Peyer's patch (tissue), 4 donors: ENCODE measurements around the gene FOXO6. TPM values are rescaled to one million over a fixed set of nuclear protein-coding genes. Genes with fewer than 3 reads are reported as not detected.
A peak's percentile ranks its signal among the peaks of the same experiment; 100 is the strongest.

Experiments used
- DNase-seq, 3 donors: peaks; one replicate each; pipeline ENCODE4 v3.0.0-alpha.2; 2017 to 2019
- H3K27ac ChIP-seq, 4 donors: fragments of 200-600 bp; sonication (generic); one replicate each; pipeline ENCODE4 v1.5.1; 2016 to 2019
- H3K27me3 ChIP-seq, 2 donors: fragments of 200-600 bp; sonication (generic); one replicate each; pipeline ENCODE4 v1.5.1; 2019
- H3K36me3 ChIP-seq, 3 donors: fragments of 200-600 bp; sonication (generic); one replicate each; pipeline ENCODE4 v1.5.1; 2016 to 2019
- H3K4me1 ChIP-seq, 4 donors: fragments of 200-600 bp; sonication (generic); one replicate each; pipeline ENCODE4 v1.5.1; 2016 to 2019
- H3K4me3 ChIP-seq, 4 donors: fragments of 200-600 bp; sonication (generic); 1 replicate in 3 of 4; 2 replicates in 1 of 4; pipeline ENCODE4 v1.5.1; 2016 to 2019; ENCODE audit warnings: mild to moderate bottlenecking in 1 of 4
- H3K9me3 ChIP-seq, 4 donors: fragments of 200-600 bp; sonication (generic); one replicate each; pipeline ENCODE4 v1.5.1; 2016 to 2019; ENCODE audit warnings: mild to moderate bottlenecking in 1 of 4
- POLR2A ChIP-seq, 2 donors: fragments of 450-650 bp; IDR thresholded peaks; one replicate each; pipeline ENCODE4 v1.5.1; 2017; ENCODE audit warnings: antibody characterized with exemption in 2 of 2, mild to moderate bottlenecking in 2 of 2, moderate library complexity in 2 of 2
- total RNA-seq, 4 donors: library from RNA; depleted of rRNA; stranded (reverse); fragments of >200 nt; gene quantifications; one replicate each; pipeline ENCODE4 v1.1.0, GENCODE V29; 2016
- TF ChIP-seq, protein P1 (sequence below), 6 experiments: fragments of 450-650 bp in 4 of 6; fragments of 200-600 bp in 2 of 6; sonication (generic) in 1 of 6; IDR thresholded peaks; one replicate each; pipeline ENCODE4 v1.5.1; 2017 to 2019; ENCODE audit warnings: antibody characterized with exemption in 6 of 6, mild to moderate bottlenecking in 3 of 6, moderate library complexity in 1 of 6

The FOXO6 gene
- total RNA-seq, 4 donors from 2014 or later: 0.53 to 1.1 TPM; not detected in 2

DNA sequence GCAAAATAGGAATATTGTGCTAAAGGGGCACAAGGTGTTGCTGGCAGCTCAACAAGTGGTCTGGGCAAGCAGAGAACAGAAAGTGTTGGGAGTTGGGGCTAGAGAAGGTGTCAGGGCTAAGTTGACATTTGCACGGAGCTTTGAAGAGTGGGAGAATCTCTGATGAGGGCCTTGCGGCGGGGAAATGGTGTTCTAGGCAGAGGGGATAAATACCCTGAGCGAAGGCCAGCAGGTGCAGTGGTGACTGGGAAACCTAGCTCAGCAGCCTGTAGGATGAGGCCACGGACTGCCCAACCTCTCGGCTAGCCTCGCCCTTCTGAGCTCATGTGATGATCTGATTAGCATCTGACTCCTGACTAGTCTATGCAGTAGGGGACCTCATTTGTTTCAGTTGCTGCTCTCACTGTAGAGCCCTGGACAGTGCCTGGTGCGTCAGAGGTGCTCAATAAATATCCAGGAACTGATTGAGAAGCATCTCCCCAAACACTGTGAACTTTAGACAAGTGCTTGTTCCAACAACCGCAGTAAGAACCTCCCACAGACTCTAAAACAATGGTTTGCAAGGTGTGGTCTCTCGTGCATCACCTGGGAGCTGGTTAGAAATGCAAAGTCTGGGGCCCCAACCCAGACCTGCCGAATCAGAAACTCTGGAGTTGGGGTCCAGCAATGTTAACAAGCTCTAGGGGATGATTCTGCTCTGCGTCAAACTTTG, 1.0 kb upstream of the FOXO6 start:
- DNase-seq: peak in 2 of 3 donors; percentile 51 to 57

DNA sequence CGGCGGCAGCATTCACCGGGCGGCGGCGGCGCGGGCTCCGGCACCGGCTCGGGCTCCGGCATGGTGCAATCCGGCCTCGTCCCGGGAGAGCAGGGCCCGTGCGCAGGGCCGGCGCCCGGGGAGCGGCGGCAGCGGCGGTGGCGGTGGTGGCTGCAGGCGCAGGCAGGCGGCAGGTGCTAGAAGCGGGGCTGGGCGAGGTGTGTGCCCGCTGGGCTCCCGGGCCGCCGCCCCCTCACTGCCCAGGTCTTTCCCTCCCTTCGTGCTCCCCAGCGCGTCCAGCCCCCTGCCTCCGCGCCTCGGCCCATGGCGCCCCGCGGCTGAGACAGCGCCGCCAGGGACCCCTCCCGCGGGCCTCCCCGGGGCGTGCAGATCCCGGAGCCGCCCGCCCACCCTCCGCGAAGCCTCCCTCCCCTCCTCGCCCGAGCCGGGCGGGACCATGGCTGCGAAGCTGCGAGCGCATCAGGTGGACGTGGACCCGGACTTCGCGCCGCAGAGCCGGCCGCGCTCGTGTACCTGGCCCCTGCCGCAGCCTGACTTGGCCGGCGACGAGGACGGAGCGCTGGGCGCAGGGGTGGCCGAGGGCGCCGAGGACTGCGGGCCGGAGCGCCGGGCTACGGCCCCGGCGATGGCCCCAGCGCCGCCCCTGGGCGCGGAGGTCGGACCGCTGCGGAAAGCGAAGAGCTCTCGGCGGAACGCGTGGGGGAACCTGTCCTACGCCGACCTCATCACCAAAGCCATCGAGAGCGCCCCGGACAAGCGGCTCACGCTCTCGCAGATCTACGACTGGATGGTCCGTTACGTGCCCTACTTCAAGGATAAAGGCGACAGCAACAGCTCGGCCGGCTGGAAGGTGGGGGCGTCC, 492 bp downstream of the FOXO6 start:
- peaks cover 0 to 4% of the 10 kb centered on the region in 2 donors for H3K27me3 ChIP-seq
- peaks cover 4 to 57% (median 17%) of the 10 kb centered on the region in 4 donors for H3K4me1 ChIP-seq
- no peaks in the 10 kb centered on the region for H3K9me3 ChIP-seq
- peak overlapping the region; percentile 60 to 92 (median 74) for H3K4me3 ChIP-seq
- DNase-seq: peak in 1 of 3 donors; percentile 68
- TF ChIP-seq, protein P1, sequence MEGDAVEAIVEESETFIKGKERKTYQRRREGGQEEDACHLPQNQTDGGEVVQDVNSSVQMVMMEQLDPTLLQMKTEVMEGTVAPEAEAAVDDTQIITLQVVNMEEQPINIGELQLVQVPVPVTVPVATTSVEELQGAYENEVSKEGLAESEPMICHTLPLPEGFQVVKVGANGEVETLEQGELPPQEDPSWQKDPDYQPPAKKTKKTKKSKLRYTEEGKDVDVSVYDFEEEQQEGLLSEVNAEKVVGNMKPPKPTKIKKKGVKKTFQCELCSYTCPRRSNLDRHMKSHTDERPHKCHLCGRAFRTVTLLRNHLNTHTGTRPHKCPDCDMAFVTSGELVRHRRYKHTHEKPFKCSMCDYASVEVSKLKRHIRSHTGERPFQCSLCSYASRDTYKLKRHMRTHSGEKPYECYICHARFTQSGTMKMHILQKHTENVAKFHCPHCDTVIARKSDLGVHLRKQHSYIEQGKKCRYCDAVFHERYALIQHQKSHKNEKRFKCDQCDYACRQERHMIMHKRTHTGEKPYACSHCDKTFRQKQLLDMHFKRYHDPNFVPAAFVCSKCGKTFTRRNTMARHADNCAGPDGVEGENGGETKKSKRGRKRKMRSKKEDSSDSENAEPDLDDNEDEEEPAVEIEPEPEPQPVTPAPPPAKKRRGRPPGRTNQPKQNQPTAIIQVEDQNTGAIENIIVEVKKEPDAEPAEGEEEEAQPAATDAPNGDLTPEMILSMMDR (IDR thresholded peaks at IDR 0.05): no peak
- peak in 1 of 2 donors; percentile 27 for TF ChIP-seq POLR2A (IDR thresholded peaks at IDR 0.05)
- no peaks in the 10 kb centered on the region for H3K36me3 ChIP-seq
- H3K27ac ChIP-seq: peak overlapping the region in 3 of 4 donors; percentile 46 to 79 (median 57)

More for the DNA sequence above, 1.0 kb upstream of the FOXO6 start:
- no peak for TF ChIP-seq POLR2A (IDR thresholded peaks at IDR 0.05)
- TF ChIP-seq, protein P1 (IDR thresholded peaks at IDR 0.05): no peak
- H3K4me1 ChIP-seq: peaks cover 4 to 45% (median 10%) of the 10 kb centered on the region in 4 donors
- no peaks in the 10 kb centered on the region for H3K36me3 ChIP-seq
- peak overlapping the region in 2 of 4 donors; percentile 18 to 79 for H3K27ac ChIP-seq
- H3K27me3 ChIP-seq: peaks cover 0 to 4% of the 10 kb centered on the region in 2 donors
- H3K9me3 ChIP-seq: no peaks in the 10 kb centered on the region
- peak overlapping the region; percentile 60 to 92 (median 74) for H3K4me3 ChIP-seq

DNA sequence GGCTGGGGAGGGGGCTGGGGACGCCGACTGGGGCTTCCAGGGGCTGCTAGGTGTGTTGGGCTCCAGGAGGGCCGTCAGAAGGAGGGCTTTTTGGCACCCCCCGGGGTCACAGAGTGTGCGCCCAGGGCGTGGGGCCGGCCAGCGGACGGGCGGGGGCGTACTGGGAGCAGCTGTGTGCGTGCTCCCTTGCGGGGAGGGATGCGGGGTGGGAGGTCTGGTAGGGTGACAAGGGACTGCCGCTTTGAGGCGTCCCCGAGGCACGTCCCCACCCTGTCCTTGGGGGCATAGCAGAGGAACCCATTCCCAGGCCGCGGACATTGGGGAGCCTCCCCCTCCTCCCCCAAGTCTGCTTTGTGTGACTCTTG, 1.1 kb downstream of the FOXO6 start:
- Histone ChIP-seq H3K4me1 (peaks cover 4 to 60% (median 18%) of the 10 kb centered on the region in 4 donors), H3K9me3 (no peaks in the 10 kb centered on the region), H3K36me3 (no peaks in the 10 kb centered on the region), H3K27ac (no peak overlapping the region), H3K4me3 (peak overlapping the region in 3 of 4 donors; percentile 67 to 92 (median 81)), H3K27me3 (peaks cover 0 to 4% of the 10 kb centered on the region in 2 donors)
- DNase-seq: no peak
- TF ChIP-seq, protein P1 (IDR thresholded peaks at IDR 0.05): no peak
- TF ChIP-seq POLR2A (IDR thresholded peaks at IDR 0.05): no peak

DNA sequence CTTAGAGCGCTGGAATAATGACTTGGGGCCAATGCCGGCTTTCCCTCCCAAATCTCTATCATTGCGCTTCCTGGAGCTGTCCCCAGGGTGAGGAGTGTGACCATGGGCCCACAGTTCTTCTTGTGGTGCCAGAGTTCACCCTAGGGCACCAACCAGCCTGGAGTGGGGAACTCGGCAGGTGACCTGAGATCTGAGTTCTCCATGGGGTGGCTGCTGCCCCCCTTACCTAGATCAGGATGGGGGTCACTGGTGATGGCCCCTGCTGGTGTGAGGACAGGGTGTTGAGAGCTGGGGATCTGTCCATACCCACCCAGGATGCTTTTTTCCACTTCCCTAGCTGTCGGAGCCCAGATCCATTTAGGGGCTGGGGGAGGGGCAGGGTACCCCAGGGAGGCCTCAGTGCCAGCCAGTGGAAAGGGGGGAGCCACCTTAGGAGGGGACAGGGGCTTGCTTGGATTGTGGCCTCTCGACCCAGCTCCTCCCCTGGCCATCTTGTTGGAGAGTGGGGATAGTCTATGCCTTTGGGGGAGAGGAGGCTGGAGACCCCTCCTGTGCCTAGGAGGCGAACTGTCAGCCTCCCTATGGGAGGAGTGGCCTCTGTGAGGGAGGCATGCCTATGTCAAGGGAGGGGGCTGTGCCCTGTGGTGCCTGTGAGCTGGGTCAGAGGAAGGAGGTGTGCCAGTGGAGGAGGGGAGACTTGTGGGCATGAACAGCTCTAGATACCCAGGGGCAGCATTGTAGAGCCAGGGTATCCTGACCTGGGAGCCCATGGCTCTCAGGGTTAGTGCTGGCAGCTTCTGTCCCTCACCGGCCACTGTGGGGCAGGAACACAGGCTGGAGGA, 1.7 kb downstream of the FOXO6 start:
- peak in 1 of 3 donors; percentile 49 for DNase-seq
- Histone ChIP-seq H3K27me3 (peaks cover 0 to 4% of the 10 kb centered on the region in 2 donors), H3K9me3 (no peaks in the 10 kb centered on the region), H3K4me1 (peaks cover 4 to 54% (median 18%) of the 10 kb centered on the region in 4 donors), H3K27ac (no peak overlapping the region), H3K4me3 (peak overlapping the region in 1 of 4 donors; percentile 67), H3K36me3 (no peaks in the 10 kb centered on the region)
- no peak for TF ChIP-seq POLR2A (IDR thresholded peaks at IDR 0.05)
- TF ChIP-seq, protein P1 (IDR thresholded peaks at IDR 0.05): no peak
